HEK293T (cell line): Measurements from ENCODE around the gene LRRFIP1.

Experiments used
- CTCF ChIA-PET: fragments of 350-600 bp; formaldehyde crosslinking; extraction: SDS; loops from one replicate; lab custom pipeline; 2021; ENCODE audit warnings: antibody characterized with exemption, inconsistent platforms; lab: Yijun Ruan, JAX
- POLR2A ChIA-PET: fragments of 350-600 bp; formaldehyde crosslinking; extraction: SDS; loops from one replicate; lab custom pipeline; 2020; ENCODE audit warnings: antibody characterized with exemption, inconsistent platforms; lab: Yijun Ruan, JAX
- DNase-seq: peaks from one replicate; pipeline ENCODE4 v3.0.0; 2012; ENCODE audit warnings: mixed read lengths; ENCODE audit errors: extremely low spot score
- ARNT ChIP-seq: fragments of 450-650 bp; IDR thresholded peaks from 2 replicates; pipeline ENCODE4 v1.6.1; 2017; ENCODE audit warnings: mild to moderate bottlenecking
- BHLHE40 ChIP-seq: fragments of 450-650 bp; IDR thresholded peaks from 2 replicates; pipeline ENCODE4 v1.6.1; 2016; ENCODE audit warnings: mild to moderate bottlenecking, moderate library complexity, borderline replicate concordance
- CTBP1 ChIP-seq: fragments of 450-650 bp; IDR thresholded peaks from 2 replicates; pipeline ENCODE4 v1.6.1; 2016; ENCODE audit warnings: borderline replicate concordance
- ELF4 ChIP-seq: fragments of 450-650 bp; IDR thresholded peaks from 2 replicates; pipeline ENCODE4 v1.6.1; 2017; ENCODE audit warnings: antibody characterized with exemption
- FOXA1 ChIP-seq: fragments of 450-650 bp; IDR thresholded peaks from 2 replicates; pipeline ENCODE4 v1.6.1; 2016; ENCODE audit warnings: mild to moderate bottlenecking
- FOXK2 ChIP-seq: fragments of 450-650 bp; IDR thresholded peaks from 2 replicates; pipeline ENCODE4 v1.6.1; 2016; ENCODE audit warnings: mild to moderate bottlenecking
- FOXM1 ChIP-seq: fragments of 450-650 bp; IDR thresholded peaks from 2 replicates; pipeline ENCODE4 v1.6.1; 2017; ENCODE audit warnings: mild to moderate bottlenecking, borderline replicate concordance
- HDGF ChIP-seq: fragments of 450-650 bp; IDR thresholded peaks from 2 replicates; pipeline ENCODE4 v1.6.1; 2017; ENCODE audit warnings: antibody characterized with exemption, borderline replicate concordance
- L3MBTL2 ChIP-seq: fragments of 450-650 bp; conservative IDR thresholded peaks from 2 replicates; pipeline ENCODE4 v1.6.1; 2016; ENCODE audit warnings: mild to moderate bottlenecking
- LEF1 ChIP-seq: fragments of 450-650 bp; IDR thresholded peaks from 2 replicates; pipeline ENCODE4 v1.6.1; 2017; ENCODE audit warnings: mild to moderate bottlenecking, borderline replicate concordance
- NFRKB ChIP-seq: fragments of 450-650 bp; IDR thresholded peaks from 2 replicates; pipeline ENCODE4 v1.6.1; 2016; ENCODE audit warnings: mild to moderate bottlenecking, moderate library complexity
- PKNOX1 ChIP-seq: fragments of 450-650 bp; IDR thresholded peaks from 2 replicates; pipeline ENCODE4 v1.6.1; 2016
- SP1 ChIP-seq: fragments of 450-650 bp; IDR thresholded peaks from 2 replicates; pipeline ENCODE4 v1.6.1; 2017
- SUZ12 ChIP-seq: fragments of 450-650 bp; IDR thresholded peaks from 2 replicates; pipeline ENCODE4 v1.6.1; 2016; ENCODE audit warnings: mild to moderate bottlenecking
- TARDBP ChIP-seq: fragments of 450-650 bp; IDR thresholded peaks from 2 replicates; pipeline ENCODE4 v1.6.1; 2016
- ZNF384 ChIP-seq: fragments of 450-650 bp; IDR thresholded peaks from 2 replicates; pipeline ENCODE4 v1.6.1; 2016

The LRRFIP1 gene

DNA sequence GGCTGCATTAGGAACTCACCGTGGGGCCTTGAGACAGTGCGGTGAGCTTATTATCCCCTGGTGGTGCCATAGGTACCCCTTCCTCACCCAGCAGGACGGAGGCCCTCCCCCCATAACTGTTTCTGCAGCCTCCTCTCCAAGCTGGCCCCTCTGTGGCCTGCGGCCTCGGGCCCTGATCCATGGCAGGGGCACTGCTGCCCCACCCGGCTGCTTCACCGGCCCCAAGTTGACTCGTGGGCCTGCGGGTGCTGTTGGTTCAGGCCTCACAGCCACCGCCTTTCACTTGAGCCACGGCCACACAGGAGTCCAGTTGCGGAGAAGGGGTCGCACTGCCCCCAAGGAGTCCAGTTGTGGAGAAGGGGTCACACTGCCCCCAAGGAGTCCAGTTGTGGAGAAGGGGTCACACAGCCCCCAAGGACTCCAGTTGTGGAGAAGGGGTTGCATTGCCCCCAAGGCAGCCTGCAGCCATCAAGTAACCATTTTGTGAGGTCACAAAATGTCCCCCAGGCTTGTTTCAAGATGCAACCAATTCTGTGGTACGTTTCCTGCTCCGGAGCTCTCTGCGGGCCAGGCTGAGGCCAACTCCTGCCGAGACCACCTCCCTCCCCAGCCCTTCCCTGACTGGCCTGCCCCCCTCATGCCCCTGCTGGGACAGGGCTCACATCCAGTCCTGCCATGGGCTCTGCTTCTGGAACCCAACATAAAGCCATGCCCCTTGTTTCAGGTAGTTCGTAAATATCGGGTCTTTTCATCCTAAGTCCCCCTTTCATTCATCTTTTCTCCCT lies 4.6 kb downstream of the LRRFIP1 start:
- TF ChIP-seq ARNT (no peak), PKNOX1 (no peak), ELF4 (no peak), SUZ12 (no peak), FOXM1 (no peak), TARDBP (no peak)
- no peak for DNase-seq
- POLR2A ChIA-PET, result interaction anchor here (1.0 kb wide), 1 partner anchor 8 kb away, joined by 3 read pairs; no protein-coding TSS in a partner anchor
- CTCF ChIA-PET, result no interaction called here

GRCh38 chr2:237633061-237633561 lies 5.7 kb downstream of the LRRFIP1 start:
- TF ChIP-seq BHLHE40, result no peak
- TF ChIP-seq LEF1, result no peak
- TF ChIP-seq FOXA1, result no peak
- TF ChIP-seq SUZ12, result no peak
- no peak for TF ChIP-seq CTBP1
- TF ChIP-seq SP1, result no peak
- TF ChIP-seq ARNT, result no peak
- TF ChIP-seq ELF4, result no peak
- TF ChIP-seq FOXM1, result no peak
- TF ChIP-seq NFRKB, result no peak
- POLR2A ChIA-PET, result no interaction called here
- no peak for DNase-seq
- CTCF ChIA-PET, result no interaction called here

DNA sequence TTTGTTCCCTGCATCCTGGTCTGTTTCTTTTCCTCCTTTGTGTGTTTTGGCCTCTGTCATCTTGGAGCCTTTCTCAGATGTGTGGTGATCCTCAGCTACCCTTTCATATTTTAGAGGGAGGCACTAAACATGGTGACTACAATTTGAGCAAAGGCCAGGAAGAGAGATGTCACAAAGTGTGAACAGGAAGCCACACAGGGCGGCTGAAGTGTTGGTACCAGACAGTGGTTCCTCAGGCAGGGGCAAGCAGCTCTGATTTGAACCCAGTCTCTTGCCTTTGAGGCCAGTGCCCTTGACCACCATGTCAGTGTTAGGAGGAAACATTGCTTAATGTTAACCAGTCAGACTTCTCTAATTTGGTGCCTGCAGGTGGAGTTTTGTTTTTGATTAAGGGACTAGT lies 9.2 kb downstream of the LRRFIP1 start:
- ChIA-PET POLR2A (no interaction called here), CTCF (no interaction called here)
- no peak for DNase-seq
- no peak for TF ChIP-seq HDGF
- TF ChIP-seq NFRKB, result no peak
- no peak for TF ChIP-seq TARDBP
- no peak for TF ChIP-seq SP1
- TF ChIP-seq ELF4, result no peak
- no peak for TF ChIP-seq BHLHE40
- no peak for TF ChIP-seq ARNT
- no peak for TF ChIP-seq CTBP1
- no peak for TF ChIP-seq FOXK2
- TF ChIP-seq LEF1, result no peak
- TF ChIP-seq SUZ12, result no peak
- TF ChIP-seq ZNF384, result no peak
- TF ChIP-seq FOXM1, result no peak
- no peak for TF ChIP-seq FOXA1
- TF ChIP-seq PKNOX1, result no peak
- no peak for TF ChIP-seq L3MBTL2

GRCh38 chr2:237637429-237638135 lies 10.2 kb downstream of the LRRFIP1 start:
- POLR2A ChIA-PET, result no interaction called here
- no peak for DNase-seq
- no peak for TF ChIP-seq SP1
- TF ChIP-seq ARNT, result no peak
- no peak for TF ChIP-seq FOXM1
- TF ChIP-seq ZNF384, result no peak
- TF ChIP-seq ELF4, result no peak
- no peak for TF ChIP-seq TARDBP
- no peak for TF ChIP-seq L3MBTL2
- TF ChIP-seq LEF1, result no peak
- TF ChIP-seq BHLHE40, result no peak
- no peak for TF ChIP-seq FOXK2
- no peak for TF ChIP-seq NFRKB
- TF ChIP-seq CTBP1, result no peak
- TF ChIP-seq FOXA1, result no peak
- no peak for TF ChIP-seq HDGF
- no peak for TF ChIP-seq SUZ12
- TF ChIP-seq PKNOX1, result no peak
- CTCF ChIA-PET, result no interaction called here

DNA sequence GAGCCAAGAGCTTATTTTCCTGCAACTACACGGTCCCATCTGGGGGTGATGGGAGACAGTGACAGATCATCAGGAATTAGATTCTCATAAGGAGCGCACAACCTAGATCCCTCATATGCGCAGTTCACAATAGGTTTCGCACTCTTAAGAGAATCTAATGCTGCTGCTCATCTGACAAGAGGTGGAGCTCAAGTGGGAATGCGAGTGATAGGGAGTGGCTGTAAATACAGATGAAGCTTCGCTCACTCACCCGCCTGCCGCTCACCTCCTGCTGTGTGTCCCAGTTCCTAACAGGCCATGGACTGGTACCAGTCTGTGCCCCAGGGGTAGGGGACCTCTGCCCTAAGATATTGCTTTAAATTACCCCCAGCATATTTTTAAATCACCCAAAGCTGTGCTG lies 10.8 kb downstream of the LRRFIP1 start:
- POLR2A ChIA-PET, result no interaction called here
- TF ChIP-seq LEF1, result no peak
- no peak for TF ChIP-seq FOXA1
- TF ChIP-seq SP1, result no peak
- TF ChIP-seq ARNT, result no peak
- no peak for TF ChIP-seq FOXM1
- TF ChIP-seq ELF4, result no peak
- no peak for TF ChIP-seq TARDBP
- no peak for TF ChIP-seq NFRKB
- TF ChIP-seq ZNF384, result no peak
- TF ChIP-seq SUZ12, result no peak
- TF ChIP-seq L3MBTL2, result no peak
- no peak for TF ChIP-seq PKNOX1
- DNase-seq, result no peak
- CTCF ChIA-PET, result no interaction called here
